NB4 (cell line): ENCODE measurements around the gene ADGRL3.

ENCODE experiments used
- DNase-seq: peaks from one replicate; pipeline ENCODE4 v3.0.0; 2010; ENCODE audit warnings: low read depth
- H3K4me3 ChIP-seq: one replicate; pipeline ENCODE4 v1.5.1; 2011; ENCODE audit warnings: mild to moderate bottlenecking, low read depth, low read length, moderate library complexity
- CTCF ChIP-seq: IDR thresholded peaks from one replicate; pipeline ENCODE4 v1.5.1; 2012; ENCODE audit warnings: low read depth, low read length
- MAX ChIP-seq: IDR thresholded peaks from 2 replicates; pipeline ENCODE4 v1.6.1; 2011; ENCODE audit warnings: low read depth, low read length
- MYC ChIP-seq: IDR thresholded peaks from 2 replicates; pipeline ENCODE4 v1.6.1; 2011; ENCODE audit warnings: low read depth, low read length
- POLR2A ChIP-seq: IDR thresholded peaks from 2 replicates; pipeline ENCODE4 v1.6.1; 2011; ENCODE audit warnings: mild to moderate bottlenecking; ENCODE audit not compliant: insufficient read length; ENCODE audit errors: extremely low read depth

The ADGRL3 gene

GRCh38 chr4:61319156-61319555, 119.0 kb downstream of the ADGRL3 start:
- DNase-seq = no peak
- no peak overlapping the region for H3K4me3 ChIP-seq
- TF ChIP-seq MYC (no peak), POLR2A (no peak), MAX (no peak), CTCF (no peak)

- H3K4me3 ChIP-seq = no peak overlapping the region
- no peak for DNase-seq
- no peak for TF ChIP-seq POLR2A
- TF ChIP-seq CTCF = no peak
- no peak for TF ChIP-seq MAX
- TF ChIP-seq MYC = no peak
Observed at GRCh38 chr4:61320154-61320553, 120.0 kb downstream of the ADGRL3 start.

- TF ChIP-seq POLR2A (no peak), MYC (no peak), MAX (no peak)
- no peak for DNase-seq
- H3K4me3 ChIP-seq = no peak overlapping the region
Observed at GRCh38 chr4:61320631-61321030, 120.5 kb downstream of the ADGRL3 start.

- DNase-seq = no peak
- H3K4me3 ChIP-seq = no peak overlapping the region
- TF ChIP-seq MAX (no peak), CTCF (no peak), POLR2A (no peak), MYC (no peak)
Observed at GRCh38 chr4:61332693-61333092, 132.6 kb downstream of the ADGRL3 start.

- DNase-seq = no peak
- TF ChIP-seq CTCF = no peak
- TF ChIP-seq MAX = no peak
Observed at GRCh38 chr4:61333490-61333889, 133.4 kb downstream of the ADGRL3 start.

GRCh38 chr4:61335241-61335763, 135.2 kb downstream of the ADGRL3 start:
- H3K4me3 ChIP-seq = no peak overlapping the region
- no peak for DNase-seq
- TF ChIP-seq POLR2A (no peak), MAX (no peak), CTCF (no peak), MYC (no peak)

More at GRCh38 chr4:61333490-61333889, 133.4 kb downstream of the ADGRL3 start:
- H3K4me3 ChIP-seq = no peak overlapping the region
